Vagina (tissue), 2 donors: ENCODE results near the gene CS. TPM values are rescaled to one million over a fixed set of nuclear protein-coding genes. Genes with fewer than 3 reads are reported as not detected.

Experiments
- DNase-seq, 2 donors: peaks; one replicate each; pipeline ENCODE4 v3.0.0-alpha.2; 2017; ENCODE audit errors: extremely low spot score in 2 of 2
- H3K27ac ChIP-seq: fragments of 200-600 bp; sonication (generic); one replicate; pipeline ENCODE4 v1.5.1; 2019
- H3K27me3 ChIP-seq: fragments of 200-600 bp; sonication (generic); one replicate; pipeline ENCODE4 v1.5.1; 2019
- H3K36me3 ChIP-seq, 2 donors: fragments of 200-600 bp; sonication (generic); one replicate each; pipeline ENCODE4 v1.5.1; 2017 to 2019
- H3K4me1 ChIP-seq: fragments of 200-600 bp; sonication (generic); one replicate; pipeline ENCODE4 v1.5.1; 2019
- H3K4me3 ChIP-seq, 2 donors: fragments of 200-600 bp; sonication (generic); 1 replicate in 1 of 2; 2 replicates in 1 of 2; pipeline ENCODE4 v1.5.1; 2016 to 2019
- H3K9me3 ChIP-seq: fragments of 200-600 bp; sonication (generic); one replicate; pipeline ENCODE4 v1.5.1; 2019
- CTCF ChIP-seq, 3 experiments: fragments of 450-650 bp in 2 of 3; fragments of 200-600 bp in 1 of 3; sonication (generic) in 1 of 3; IDR thresholded peaks; one replicate each; pipeline ENCODE4 v1.5.1; 2017 to 2019; ENCODE audit warnings: antibody characterized with exemption in 3 of 3, mild to moderate bottlenecking in 2 of 3, moderate library complexity in 2 of 3
- POLR2A ChIP-seq, 2 donors: fragments of 450-650 bp; IDR thresholded peaks; one replicate each; pipeline ENCODE4 v1.6.1; 2017; ENCODE audit warnings: antibody characterized with exemption in 2 of 2, mild to moderate bottlenecking in 2 of 2, moderate library complexity in 2 of 2
- POLR2AphosphoS5 ChIP-seq, 2 donors: sonication (generic); formaldehyde crosslinking; IDR thresholded peaks; one replicate each; pipeline ENCODE4 v1.9.0; 2017; ENCODE audit warnings: antibody characterized with exemption in 2 of 2, mild to moderate bottlenecking in 2 of 2, low read depth in 1 of 2; ENCODE audit not compliant: insufficient read depth in 1 of 2
- intact Hi-C: fragments of 100-400 bp; cut with DNase I; formaldehyde crosslinking; loops from one replicate; pipeline ENCODE4 v1.15.1; 2023
- total RNA-seq: library from RNA; depleted of rRNA; stranded (reverse); fragments of >200 nt; gene quantifications from one replicate; pipeline ENCODE4 v1.2.3, GENCODE V29; 2016

Gene CS
- total RNA-seq, 1 donor from 2014 or later = 140 TPM

- intact Hi-C loops = no loop called here
- H3K9me3 ChIP-seq = no peaks in the 10 kb centered on the region
- H3K27me3 ChIP-seq = no peaks in the 10 kb centered on the region
- H3K27ac ChIP-seq = no peak overlapping the region
- no peak overlapping the region for H3K4me3 ChIP-seq
- peaks cover under 1% of the 10 kb centered on the region for H3K4me1 ChIP-seq
- TF ChIP-seq POLR2A (IDR thresholded peaks at IDR 0.05) = no peak
- TF ChIP-seq POLR2AphosphoS5 (IDR thresholded peaks at IDR 0.05; ENCODE audit: insufficient read depth in 1 of 2, low read depth in 1 of 2) = no peak
- no peak for TF ChIP-seq CTCF (IDR thresholded peaks at IDR 0.05)
- DNase-seq = no peak
- H3K36me3 ChIP-seq = peaks cover 0 to 23% of the 10 kb centered on the region in 2 donors
Observed at GRCh38 chr12:56307221-56307965, 7.3 kb upstream of the CS start.

GRCh38 chr12:56304872-56305590, 4.9 kb upstream of the CS start:
- Histone ChIP-seq H3K27me3 (no peaks in the 10 kb centered on the region), H3K36me3 (peaks cover 0 to 12% of the 10 kb centered on the region in 2 donors), H3K4me3 (no peak overlapping the region), H3K9me3 (no peaks in the 10 kb centered on the region), H3K4me1 (peaks cover 20% of the 10 kb centered on the region), H3K27ac (no peak overlapping the region)
- TF ChIP-seq CTCF (IDR thresholded peaks at IDR 0.05) (no peak), POLR2AphosphoS5 (IDR thresholded peaks at IDR 0.05; ENCODE audit: insufficient read depth in 1 of 2, low read depth in 1 of 2) (no peak), POLR2A (IDR thresholded peaks at IDR 0.05) (no peak)
- intact Hi-C loops = no loop called here
- no peak for DNase-seq

- H3K27me3 ChIP-seq = no peaks in the 10 kb centered on the region
- peaks cover 0 to 5% of the 10 kb centered on the region in 2 donors for H3K36me3 ChIP-seq
- no peak for TF ChIP-seq CTCF (IDR thresholded peaks at IDR 0.05)
- TF ChIP-seq POLR2A (IDR thresholded peaks at IDR 0.05) = no peak
- TF ChIP-seq POLR2AphosphoS5 (IDR thresholded peaks at IDR 0.05; ENCODE audit: insufficient read depth in 1 of 2, low read depth in 1 of 2) = no peak
- H3K4me3 ChIP-seq = no peak overlapping the region
- no peak overlapping the region for H3K27ac ChIP-seq
- intact Hi-C loops = no loop called here
- DNase-seq = no peak
- no peaks in the 10 kb centered on the region for H3K9me3 ChIP-seq
- peaks cover 24% of the 10 kb centered on the region for H3K4me1 ChIP-seq
Observed at GRCh38 chr12:56304276-56304675, 4.1 kb upstream of the CS start.

- no peak for DNase-seq
- peak overlapping the region; percentile 75 to 96 for H3K4me3 ChIP-seq
- TF ChIP-seq POLR2AphosphoS5 (IDR thresholded peaks at IDR 0.05; ENCODE audit: insufficient read depth in 1 of 2, low read depth in 1 of 2) (no peak), CTCF (IDR thresholded peaks at IDR 0.05) (no peak), POLR2A (IDR thresholded peaks at IDR 0.05) (no peak)
- no peaks in the 10 kb centered on the region for H3K27me3 ChIP-seq
- intact Hi-C loops = no loop called here
- peaks cover 57% of the 10 kb centered on the region for H3K4me1 ChIP-seq
- no peaks in the 10 kb centered on the region for H3K36me3 ChIP-seq
- H3K9me3 ChIP-seq = no peaks in the 10 kb centered on the region
- H3K27ac ChIP-seq = peak overlapping the region; percentile 84
Observed at GRCh38 chr12:56300644-56301464, 724 bp upstream of the CS start.
